Prostate gland (tissue), 2 donors: Measurements from ENCODE around the gene CPSF2. TPM values are rescaled to one million over a fixed set of nuclear protein-coding genes. Genes with fewer than 3 reads are reported as not detected.
"Not testable (repeated sequence)": the region's sequence is repeated elsewhere in the genome, so short reads cannot be mapped to it uniquely, and the experiment has no call there.

Experiments used
- DNase-seq: peaks from one replicate; pipeline ENCODE4 v3.0.0-alpha.2; 2019; ENCODE audit warnings: low spot score
- H3K27ac ChIP-seq, 2 donors: fragments of 200-600 bp; sonication (generic); 2 replicates each; pipeline ENCODE4 v1.5.1; 2017 to 2019
- H3K27me3 ChIP-seq: fragments of 200-600 bp; sonication (generic); replicated peaks from 2 replicates; pipeline ENCODE4 v1.5.1; 2019; ENCODE audit not compliant: insufficient read depth
- H3K36me3 ChIP-seq, 2 donors: fragments of 200-600 bp; sonication (generic); 1 replicate in 1 of 2; 2 replicates in 1 of 2; pipeline versions ENCODE4 v1.5.1 to v1.8.1; 2017 to 2019
- H3K4me1 ChIP-seq: fragments of 200-600 bp; sonication (generic); replicated peaks from 2 replicates; pipeline ENCODE4 v1.5.1; 2019
- H3K4me3 ChIP-seq, 2 donors: fragments of 200-600 bp; sonication (generic); 2 replicates each; pipeline ENCODE4 v1.5.1; 2017 to 2019
- H3K9me3 ChIP-seq: fragments of 200-600 bp; sonication (generic); 2 replicates; pipeline ENCODE4 v1.5.1; 2017
- POLR2A ChIP-seq: fragments of 450-650 bp; IDR thresholded peaks from one replicate; pipeline ENCODE4 v1.6.1; 2016; ENCODE audit warnings: antibody characterized with exemption, mild to moderate bottlenecking
- POLR2AphosphoS5 ChIP-seq: sonication (generic); formaldehyde crosslinking; IDR thresholded peaks from one replicate; pipeline ENCODE4 v1.6.1; 2017; ENCODE audit warnings: antibody characterized with exemption
- WGBS: methylation state at CpG from one replicate; pipeline ENCODE4 v1.1.5; 2018; 5-methylcytosine and 5-hydroxymethylcytosine counted together
- intact Hi-C: fragments of 100-400 bp; cut with DNase I; formaldehyde crosslinking; loops from one replicate; pipeline ENCODE4 v1.14.2; 2022
- total RNA-seq, 2 donors: library from RNA; depleted of rRNA; stranded (reverse); fragments of >200 nt; gene quantifications; one replicate each; pipeline ENCODE4 v1.1.0, GENCODE V29; 2016
- TF ChIP-seq, protein P1 (sequence below), 4 experiments: fragments of 200-600 bp in 2 of 4; fragments of 450-650 bp in 2 of 4; sonication (generic) in 2 of 4; IDR thresholded peaks; 1 replicate in 3 of 4; 2 replicates in 1 of 4; pipeline ENCODE4 v1.5.1; 2016 to 2019; ENCODE audit warnings: antibody characterized with exemption in 4 of 4, mild to moderate bottlenecking in 2 of 4, moderate library complexity in 2 of 4

CPSF2 gene
- total RNA-seq, 2 donors from 2014 or later: 25.4 to 74.5 TPM

DNA sequence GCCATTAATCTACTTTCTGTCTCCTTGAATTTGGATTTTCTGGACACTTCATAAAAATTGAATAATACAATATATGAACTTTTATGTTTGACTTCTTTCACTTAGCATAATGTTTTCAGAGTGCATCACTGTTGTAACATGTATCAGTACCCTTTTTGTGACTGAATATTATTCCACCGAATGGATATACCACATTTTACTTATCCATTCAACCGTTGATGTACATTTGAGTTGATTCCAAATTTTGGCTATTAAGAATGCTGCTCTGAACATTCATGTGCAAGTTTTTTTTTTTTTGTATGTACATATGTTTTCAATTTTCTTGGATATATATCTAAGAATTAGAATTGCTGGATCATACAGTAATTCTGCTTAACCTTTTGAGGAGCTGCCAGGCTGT, 43.2 kb downstream of the CPSF2 start:
- intact Hi-C loops: no loop called here

DNA sequence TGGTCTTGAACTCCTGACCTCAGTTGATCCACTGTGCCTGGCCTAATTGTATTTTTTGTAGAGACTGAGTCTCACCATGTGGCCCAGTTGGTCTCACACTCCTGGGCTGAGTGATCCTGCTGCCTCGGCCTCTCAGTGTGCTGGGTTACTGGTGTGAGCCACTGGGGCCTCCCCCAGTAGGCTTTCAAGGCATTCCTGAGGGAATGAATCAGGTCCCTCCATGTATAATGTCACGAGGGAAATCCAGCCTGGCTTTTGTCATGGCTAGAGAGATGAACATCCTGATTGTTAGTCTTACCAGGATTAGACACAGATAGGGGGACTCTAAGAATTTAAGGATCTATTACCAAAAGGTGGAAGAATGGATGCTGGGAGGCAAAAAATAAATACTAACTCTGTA, 51.9 kb downstream of the CPSF2 start:
- H3K9me3 ChIP-seq: no peaks in the 10 kb centered on the region
- intact Hi-C loops: no loop called here
- DNase-seq: no peak
- H3K36me3 ChIP-seq: no peaks in the 10 kb centered on the region
- H3K4me1 ChIP-seq: no peaks in the 10 kb centered on the region
- H3K27me3 ChIP-seq: no peaks in the 10 kb centered on the region
- no peak overlapping the region for H3K4me3 ChIP-seq
- TF ChIP-seq POLR2A: no peak
- TF ChIP-seq, protein P1, sequence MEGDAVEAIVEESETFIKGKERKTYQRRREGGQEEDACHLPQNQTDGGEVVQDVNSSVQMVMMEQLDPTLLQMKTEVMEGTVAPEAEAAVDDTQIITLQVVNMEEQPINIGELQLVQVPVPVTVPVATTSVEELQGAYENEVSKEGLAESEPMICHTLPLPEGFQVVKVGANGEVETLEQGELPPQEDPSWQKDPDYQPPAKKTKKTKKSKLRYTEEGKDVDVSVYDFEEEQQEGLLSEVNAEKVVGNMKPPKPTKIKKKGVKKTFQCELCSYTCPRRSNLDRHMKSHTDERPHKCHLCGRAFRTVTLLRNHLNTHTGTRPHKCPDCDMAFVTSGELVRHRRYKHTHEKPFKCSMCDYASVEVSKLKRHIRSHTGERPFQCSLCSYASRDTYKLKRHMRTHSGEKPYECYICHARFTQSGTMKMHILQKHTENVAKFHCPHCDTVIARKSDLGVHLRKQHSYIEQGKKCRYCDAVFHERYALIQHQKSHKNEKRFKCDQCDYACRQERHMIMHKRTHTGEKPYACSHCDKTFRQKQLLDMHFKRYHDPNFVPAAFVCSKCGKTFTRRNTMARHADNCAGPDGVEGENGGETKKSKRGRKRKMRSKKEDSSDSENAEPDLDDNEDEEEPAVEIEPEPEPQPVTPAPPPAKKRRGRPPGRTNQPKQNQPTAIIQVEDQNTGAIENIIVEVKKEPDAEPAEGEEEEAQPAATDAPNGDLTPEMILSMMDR (IDR thresholded peaks at IDR 0.05): no peak
- no peak for TF ChIP-seq POLR2AphosphoS5
- WGBS: 95% methylated on average over 2 of the region's 2 CpGs
- H3K27ac ChIP-seq: no peak overlapping the region

More for the DNA sequence above, 43.2 kb downstream of the CPSF2 start:
- Histone ChIP-seq H3K36me3 (no peaks in the 10 kb centered on the region), H3K27me3 (no peaks in the 10 kb centered on the region), H3K4me1 (no peaks in the 10 kb centered on the region), H3K4me3 (no peak overlapping the region), H3K9me3 (no peaks in the 10 kb centered on the region), H3K27ac (no peak overlapping the region)
- DNase-seq: no peak
- TF ChIP-seq POLR2A (no peak), POLR2AphosphoS5 (no peak)
- TF ChIP-seq, protein P1 (IDR thresholded peaks at IDR 0.05): no peak
- 97% methylated on average over 2 of the region's 2 CpGs for WGBS

DNA sequence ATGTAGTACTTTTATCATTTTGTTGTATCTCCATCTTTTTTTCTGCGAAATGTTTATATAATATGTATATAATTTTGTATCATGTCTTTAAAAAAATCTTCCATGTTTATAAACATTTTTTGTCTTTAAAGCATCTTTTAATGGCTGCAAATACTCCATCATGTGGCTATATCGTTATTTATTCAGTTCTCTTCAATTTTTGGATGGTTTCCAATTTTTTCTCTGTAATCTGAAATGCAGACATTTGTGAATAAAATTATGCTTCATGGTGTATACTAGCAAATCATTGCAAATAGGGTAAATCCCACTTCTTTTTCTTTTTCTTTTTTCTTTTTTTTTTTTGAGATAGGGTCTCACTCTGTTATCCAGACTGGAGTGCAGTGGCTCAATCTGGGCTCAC, 54.0 kb downstream of the CPSF2 start:
- intact Hi-C loops: no loop called here
- no peak overlapping the region for H3K4me3 ChIP-seq
- DNase-seq: no peak
- no peaks in the 10 kb centered on the region for H3K9me3 ChIP-seq
- no peak overlapping the region for H3K27ac ChIP-seq
- H3K27me3 ChIP-seq: no peaks in the 10 kb centered on the region
- no peaks in the 10 kb centered on the region for H3K4me1 ChIP-seq
- WGBS: 66% methylated on average over 2 of the region's 2 CpGs
- H3K36me3 ChIP-seq: no peaks in the 10 kb centered on the region
- no peak for TF ChIP-seq POLR2A
- TF ChIP-seq POLR2AphosphoS5: no peak
- TF ChIP-seq, protein P1 (IDR thresholded peaks at IDR 0.05): no peak

DNA sequence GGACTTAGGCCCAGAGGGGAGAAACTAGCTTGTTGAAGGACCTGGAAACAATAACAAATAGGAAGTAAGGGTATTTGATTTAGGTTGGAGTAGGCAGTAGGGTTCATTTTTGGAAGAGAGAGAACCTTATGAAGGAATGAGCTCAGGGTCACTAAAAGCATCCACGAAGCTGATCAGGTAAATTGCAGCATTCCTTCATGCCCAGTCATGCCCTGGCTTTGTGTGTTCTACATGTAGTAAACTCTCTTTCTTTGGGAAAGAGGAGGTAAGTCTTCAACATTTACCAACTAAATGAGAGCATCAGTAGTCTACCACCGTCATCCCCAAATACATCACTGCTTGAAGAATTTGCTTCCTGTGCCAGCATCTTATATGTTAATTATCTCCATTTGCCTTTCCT, 54.7 kb downstream of the CPSF2 start:
- WGBS: 30% methylated on average over 2 of the region's 2 CpGs
- no peaks in the 10 kb centered on the region for H3K27me3 ChIP-seq

DNA sequence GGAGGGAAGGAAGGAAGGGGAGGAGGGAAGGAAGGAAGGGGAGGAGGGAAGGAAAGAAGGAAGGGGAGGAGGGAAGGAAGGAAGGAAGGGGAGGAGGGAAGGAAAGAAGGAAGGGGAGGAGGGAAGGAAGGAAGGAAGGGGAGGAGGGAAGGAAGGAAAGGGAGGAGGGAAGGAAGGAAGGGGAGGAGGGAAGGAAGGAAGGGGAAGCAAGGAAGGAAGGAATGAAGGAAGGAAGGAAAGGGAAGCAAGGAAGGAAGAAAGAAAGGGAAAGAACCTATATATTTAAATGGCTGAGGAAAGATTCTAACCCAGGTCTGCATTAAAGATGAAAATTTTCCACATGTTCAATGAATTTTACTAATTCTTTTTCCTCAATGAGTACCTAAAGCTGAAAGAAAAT, 57.4 kb downstream of the CPSF2 start:
- H3K9me3 ChIP-seq, H3K36me3 ChIP-seq, H3K4me3 ChIP-seq, H3K4me1 ChIP-seq, H3K27ac ChIP-seq, DNase-seq, H3K27me3 ChIP-seq, intact Hi-C loops: not testable (repeated sequence)

More for the DNA sequence above, 54.7 kb downstream of the CPSF2 start:
- Histone ChIP-seq H3K27ac (no peak overlapping the region), H3K4me3 (no peak overlapping the region), H3K9me3 (no peaks in the 10 kb centered on the region), H3K36me3 (no peaks in the 10 kb centered on the region), H3K4me1 (no peaks in the 10 kb centered on the region)
- no peak for TF ChIP-seq POLR2A
- TF ChIP-seq POLR2AphosphoS5: no peak
- TF ChIP-seq, protein P1 (IDR thresholded peaks at IDR 0.05): no peak
- intact Hi-C loops: no loop called here
- DNase-seq: no peak
